Ishikawa (cell line): Measurements from ENCODE around the gene NXNL2.

Source experiments
- CEBPB ChIP-seq: IDR thresholded peaks from 2 replicates; pipeline ENCODE4 v1.6.1; 2012
- CREB1 ChIP-seq: IDR thresholded peaks from 2 replicates; pipeline ENCODE4 v1.6.1; 2012; ENCODE audit warnings: low read depth
- EGR1 ChIP-seq: IDR thresholded peaks from 2 replicates; pipeline ENCODE4 v1.6.1; 2012
- EP300 ChIP-seq: IDR thresholded peaks from 2 replicates; pipeline ENCODE4 v1.6.1; 2012; ENCODE audit warnings: borderline replicate concordance
- FOXM1 ChIP-seq: IDR thresholded peaks from 2 replicates; pipeline ENCODE4 v1.6.1; 2012; ENCODE audit warnings: low read depth, borderline replicate concordance
- MAX ChIP-seq: IDR thresholded peaks from 2 replicates; pipeline ENCODE4 v1.6.1; 2012
- NFIC ChIP-seq: IDR thresholded peaks from 2 replicates; pipeline ENCODE4 v1.6.1; 2012
- RAD21 ChIP-seq: IDR thresholded peaks from 2 replicates; pipeline ENCODE4 v1.6.1; 2012; ENCODE audit warnings: low read depth
- REST ChIP-seq: IDR thresholded peaks from 2 replicates; pipeline ENCODE4 v1.6.1; 2012; ENCODE audit warnings: low read depth, mild to moderate bottlenecking
- TAF1 ChIP-seq: IDR thresholded peaks from 2 replicates; pipeline ENCODE4 v1.6.1; 2012; ENCODE audit warnings: low read depth, mild to moderate bottlenecking
- TCF12 ChIP-seq: IDR thresholded peaks from 2 replicates; pipeline ENCODE4 v1.6.1; 2012; ENCODE audit warnings: low read depth
- TEAD4 ChIP-seq: IDR thresholded peaks from 2 replicates; pipeline ENCODE4 v1.6.1; 2012
- USF1 ChIP-seq: IDR thresholded peaks from 2 replicates; pipeline ENCODE4 v1.6.1; 2012
- YY1 ChIP-seq: IDR thresholded peaks from 2 replicates; pipeline ENCODE4 v1.6.1; 2012; ENCODE audit warnings: low read depth
- ZBTB7A ChIP-seq: IDR thresholded peaks from 2 replicates; pipeline ENCODE4 v1.6.1; 2012; ENCODE audit warnings: low read depth

The NXNL2 gene

GRCh38 chr9:88587885-88588649 is 53.1 kb downstream of the NXNL2 start:
- no peak for TF ChIP-seq YY1
- no peak for TF ChIP-seq CEBPB
- TF ChIP-seq ZBTB7A, result no peak
- TF ChIP-seq EP300, result no peak
- no peak for TF ChIP-seq TCF12
- TF ChIP-seq EGR1, result no peak
- no peak for TF ChIP-seq REST
- TF ChIP-seq TEAD4, result no peak

- TF ChIP-seq FOXM1 (no peak), TAF1 (no peak), EGR1 (no peak), EP300 (no peak), NFIC (no peak), ZBTB7A (no peak), TEAD4 (no peak), REST (no peak), RAD21 (no peak), YY1 (no peak), CEBPB (no peak), TCF12 (no peak), MAX (no peak), USF1 (no peak), CREB1 (no peak)
Measured at GRCh38 chr9:88589656-88590055, 54.7 kb downstream of the NXNL2 start.

GRCh38 chr9:88590558-88591146 is 55.7 kb downstream of the NXNL2 start:
- TF ChIP-seq RAD21 (peak; percentile 43), TEAD4 (no peak), TAF1 (no peak), REST (no peak), CREB1 (no peak), MAX (no peak), YY1 (no peak), USF1 (no peak), FOXM1 (no peak), NFIC (no peak), ZBTB7A (no peak), CEBPB (peak; percentile 78)

- peak; percentile 76 for TF ChIP-seq RAD21
- TF ChIP-seq EP300, result no peak
Measured at GRCh38 chr9:88593537-88594185, 58.7 kb downstream of the NXNL2 start.
